GM19372 (cell line): ENCODE measurements around the gene FA2H.
A peak's percentile ranks its signal among the peaks of the same experiment; 100 is the strongest.
"Not testable (repeated sequence)": the region's sequence is repeated elsewhere in the genome, so short reads cannot be mapped to it uniquely, and the experiment has no call there.

Experiments used
- ATAC-seq: cut with Tn5 transposase; IDR thresholded peaks from one replicate; pipeline ENCODE4 v1.9.1; 2021; ENCODE audit warnings: mild to moderate bottlenecking, low read depth, moderate library complexity; ENCODE audit not compliant: unreplicated experiment

FA2H gene

DNA sequence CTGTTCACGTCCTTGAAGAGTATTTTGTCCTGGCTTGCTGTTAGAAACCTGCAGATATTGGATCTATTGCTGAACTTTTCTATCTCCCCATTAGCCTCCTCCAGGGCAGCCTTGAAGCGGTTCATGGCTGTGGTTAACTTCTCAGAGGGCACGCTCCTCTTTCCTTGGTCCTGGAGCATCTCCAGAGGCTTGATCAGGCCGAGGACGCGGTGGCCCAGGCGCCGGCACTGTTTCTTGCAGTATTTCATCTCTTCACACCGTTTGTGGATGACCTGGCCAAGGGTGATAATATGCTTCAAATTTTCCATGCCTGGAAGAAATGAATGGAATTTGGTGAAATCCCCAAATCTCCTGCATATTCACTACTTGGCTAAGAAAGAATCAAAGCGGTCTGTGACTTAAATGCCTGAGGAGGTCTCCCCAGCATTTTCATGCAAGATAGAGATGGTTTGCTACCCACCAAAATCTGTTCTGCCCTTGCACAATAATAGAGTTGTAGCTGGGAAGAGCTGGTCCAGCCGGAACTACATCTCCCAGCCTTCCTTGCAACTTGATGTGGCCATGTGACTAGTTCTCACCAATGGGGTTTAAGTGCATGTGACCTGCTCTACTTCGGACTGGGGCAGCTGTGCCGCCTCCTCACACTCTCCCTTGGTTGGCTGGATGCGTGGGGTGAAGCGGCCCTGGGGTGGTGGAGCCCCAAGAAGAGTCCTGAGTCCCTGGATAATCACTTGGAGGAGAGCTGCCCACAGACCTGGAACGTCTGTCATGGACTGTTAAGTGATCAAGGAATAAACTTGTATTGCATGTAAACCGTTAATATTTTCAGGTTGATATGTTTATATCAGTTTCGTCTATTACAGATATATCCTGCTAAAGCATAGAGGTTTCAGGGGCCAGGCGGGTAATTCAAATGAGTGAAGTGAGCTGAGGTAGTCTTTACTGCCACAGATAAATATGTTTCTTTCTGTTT, 78.9 kb downstream of the FA2H start:
- ATAC-seq: peak; percentile 80

DNA sequence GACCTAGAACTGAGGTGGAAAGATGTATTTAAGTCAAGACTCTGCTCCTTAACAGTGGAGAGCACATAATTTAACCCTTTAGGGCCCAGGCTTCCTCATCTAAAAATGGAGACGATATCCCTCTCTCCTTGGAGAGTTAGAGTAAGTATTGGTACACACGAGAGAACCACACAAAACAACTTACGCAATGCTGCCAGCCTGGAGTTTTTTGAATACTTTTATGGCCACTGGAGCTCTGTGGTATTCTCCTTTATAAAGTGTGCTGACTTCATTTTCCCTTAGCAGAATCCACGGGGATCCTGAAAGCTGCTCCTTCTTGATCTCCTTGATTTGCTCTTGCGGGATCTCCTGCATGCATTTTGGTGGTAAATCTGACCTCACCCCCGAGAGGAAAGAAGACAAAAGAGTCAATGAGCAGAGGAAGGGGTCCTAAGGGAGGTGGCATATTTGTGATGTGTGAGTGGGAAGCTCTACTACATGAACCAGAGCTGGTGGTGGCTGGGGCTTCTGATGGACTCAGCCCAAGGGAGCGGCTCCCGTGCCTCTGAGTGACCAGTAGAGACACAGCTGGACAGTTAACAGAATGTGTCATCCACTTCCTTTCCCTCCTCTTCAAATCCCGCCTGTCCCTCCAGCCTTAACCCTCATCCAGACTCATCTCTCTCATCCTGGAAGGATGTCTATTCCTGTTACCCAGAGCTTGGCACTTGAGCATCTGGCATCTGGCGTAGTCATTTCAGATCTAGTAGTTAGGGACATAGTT, 83.3 kb downstream of the FA2H start:
- no peak for ATAC-seq

DNA sequence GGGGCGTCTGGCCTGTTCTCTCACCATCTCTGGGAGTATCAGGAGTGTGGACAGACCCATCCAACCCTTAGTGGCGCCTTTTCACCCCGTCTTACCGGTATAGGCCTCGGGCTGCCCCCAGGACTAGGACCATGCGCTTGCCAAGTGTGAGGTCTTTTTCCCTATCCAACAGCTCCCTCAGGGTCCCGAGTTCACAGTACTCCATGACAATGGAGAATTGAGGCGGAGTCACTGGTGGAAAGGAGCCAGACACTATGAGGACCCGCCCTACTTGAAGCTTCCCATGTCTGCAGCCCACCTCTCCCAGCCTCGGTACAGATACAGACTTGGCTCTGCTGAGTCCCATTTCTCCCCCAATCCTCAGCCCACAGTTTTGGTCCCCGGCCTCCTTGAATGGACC, 92.1 kb downstream of the FA2H start:
- ATAC-seq: no peak

DNA sequence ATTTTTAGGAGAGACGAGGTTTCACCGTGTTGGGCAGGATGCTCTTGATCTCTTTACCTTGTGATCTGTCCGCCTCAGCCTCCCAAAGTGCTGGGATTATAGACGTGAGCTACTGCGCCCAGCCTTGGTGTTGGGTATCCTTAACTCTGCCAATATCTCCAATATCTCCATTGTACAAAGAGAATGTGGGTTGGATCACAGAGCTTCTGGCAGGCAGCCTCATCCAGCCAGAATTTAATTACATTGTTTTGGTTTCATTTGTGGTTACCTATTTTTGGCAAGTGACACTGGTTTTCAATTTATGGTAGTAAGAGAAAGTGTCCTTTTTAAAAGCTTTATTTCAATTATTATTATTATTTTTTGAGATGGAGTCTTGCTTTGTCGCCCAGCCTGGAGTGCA, 93.9 kb downstream of the FA2H start:
- no peak for ATAC-seq

DNA sequence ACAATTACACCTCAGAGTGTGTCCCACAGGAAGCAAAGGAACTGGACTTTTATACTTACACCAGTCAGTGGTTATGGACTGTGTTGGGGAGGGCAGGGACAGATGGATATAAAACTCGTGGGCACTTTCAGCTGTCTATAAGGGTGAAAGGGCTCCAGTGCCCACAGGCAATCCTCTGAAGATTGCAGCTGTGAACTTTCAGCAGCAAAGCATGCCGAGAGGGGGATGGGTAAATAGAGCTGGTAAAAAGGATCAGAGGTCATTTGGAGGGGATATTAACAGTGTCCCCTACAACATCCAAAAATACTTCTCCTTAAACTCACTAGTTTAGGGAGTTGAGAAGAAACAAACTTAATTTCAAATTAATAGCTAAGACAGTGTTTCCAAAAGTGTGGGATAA, 94.6 kb downstream of the FA2H start:
- ATAC-seq: no peak

DNA sequence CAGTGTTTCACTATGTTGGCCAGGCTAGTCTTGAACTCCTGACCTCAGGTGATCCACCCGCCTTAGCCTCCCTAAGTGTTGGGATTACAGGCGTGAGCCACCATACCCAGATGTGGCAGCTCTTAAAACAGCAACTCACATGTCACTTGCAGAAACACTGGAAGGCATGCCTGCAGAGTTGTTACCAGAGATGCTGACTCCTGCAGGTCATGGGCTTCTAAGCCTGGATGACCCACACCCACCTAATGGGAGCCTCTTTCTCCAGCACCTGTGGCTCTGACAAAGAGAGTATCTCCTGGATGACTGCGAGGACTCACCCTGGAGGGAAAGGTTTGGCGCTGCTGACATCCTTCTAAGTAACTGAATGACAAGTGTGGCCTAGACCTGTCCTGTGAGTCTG, 96.8 kb downstream of the FA2H start:
- ATAC-seq: no peak

DNA sequence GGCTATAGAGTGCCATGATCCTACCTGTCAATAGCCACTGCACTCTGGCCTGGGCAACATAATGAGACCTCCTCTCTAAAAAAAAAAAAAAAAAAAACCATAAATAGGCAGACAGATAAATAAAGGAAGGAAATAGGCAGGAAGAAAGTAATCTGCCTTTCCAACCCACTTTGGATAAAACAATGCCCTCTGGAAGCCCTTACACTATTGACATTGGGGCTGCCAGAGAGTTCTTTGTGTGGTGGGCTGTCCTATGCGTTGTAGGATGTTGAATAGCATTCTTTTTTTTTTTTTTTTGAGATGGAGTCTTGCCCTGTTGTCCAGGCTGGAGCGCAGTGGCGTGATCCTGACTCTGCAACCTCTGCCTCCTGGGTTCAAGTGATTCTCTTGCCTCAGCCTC, 100.7 kb downstream of the FA2H start:
- no peak for ATAC-seq

DNA sequence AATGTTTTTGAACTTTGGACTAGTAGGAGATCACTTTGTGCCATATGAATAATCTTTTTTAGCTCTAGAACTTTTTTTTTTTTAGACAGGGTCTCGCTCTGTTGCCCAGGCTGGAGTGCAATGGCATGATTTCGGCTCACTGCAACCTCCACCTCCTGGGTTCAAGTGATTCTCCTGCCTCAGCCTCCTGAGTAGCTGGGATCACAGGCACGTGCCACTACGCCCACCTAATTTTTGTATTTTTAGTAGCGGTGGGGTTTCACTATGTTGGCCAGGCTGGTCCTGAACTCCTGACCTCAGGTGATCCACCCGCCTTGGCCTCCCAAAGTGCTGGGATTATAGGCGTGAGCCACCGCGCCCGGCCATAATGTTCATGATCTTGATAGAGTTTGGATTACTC, 105.7 kb downstream of the FA2H start:
- ATAC-seq: not testable (repeated sequence)

DNA sequence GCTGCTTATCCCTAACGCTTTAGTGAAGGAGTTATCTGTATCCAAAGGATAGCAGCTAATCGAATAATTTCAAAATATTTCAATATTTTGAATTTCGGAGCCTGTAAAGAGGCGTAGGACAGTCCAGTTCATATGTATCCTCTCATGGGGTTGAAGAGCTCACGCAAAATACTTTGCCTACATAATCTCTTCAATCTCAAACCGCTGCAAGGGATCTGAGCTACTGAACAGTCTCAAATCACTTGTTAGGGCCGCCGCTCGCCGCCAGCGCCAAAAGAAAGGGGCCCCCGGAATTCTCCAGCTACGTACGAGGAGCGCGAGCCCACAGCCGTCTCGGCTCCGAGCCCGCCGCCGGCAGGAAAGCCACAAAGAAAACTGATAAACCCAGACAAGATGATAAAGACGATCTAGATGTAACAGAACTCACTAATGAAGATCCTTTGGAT, 107.3 kb downstream of the FA2H start:
- no peak for ATAC-seq

DNA sequence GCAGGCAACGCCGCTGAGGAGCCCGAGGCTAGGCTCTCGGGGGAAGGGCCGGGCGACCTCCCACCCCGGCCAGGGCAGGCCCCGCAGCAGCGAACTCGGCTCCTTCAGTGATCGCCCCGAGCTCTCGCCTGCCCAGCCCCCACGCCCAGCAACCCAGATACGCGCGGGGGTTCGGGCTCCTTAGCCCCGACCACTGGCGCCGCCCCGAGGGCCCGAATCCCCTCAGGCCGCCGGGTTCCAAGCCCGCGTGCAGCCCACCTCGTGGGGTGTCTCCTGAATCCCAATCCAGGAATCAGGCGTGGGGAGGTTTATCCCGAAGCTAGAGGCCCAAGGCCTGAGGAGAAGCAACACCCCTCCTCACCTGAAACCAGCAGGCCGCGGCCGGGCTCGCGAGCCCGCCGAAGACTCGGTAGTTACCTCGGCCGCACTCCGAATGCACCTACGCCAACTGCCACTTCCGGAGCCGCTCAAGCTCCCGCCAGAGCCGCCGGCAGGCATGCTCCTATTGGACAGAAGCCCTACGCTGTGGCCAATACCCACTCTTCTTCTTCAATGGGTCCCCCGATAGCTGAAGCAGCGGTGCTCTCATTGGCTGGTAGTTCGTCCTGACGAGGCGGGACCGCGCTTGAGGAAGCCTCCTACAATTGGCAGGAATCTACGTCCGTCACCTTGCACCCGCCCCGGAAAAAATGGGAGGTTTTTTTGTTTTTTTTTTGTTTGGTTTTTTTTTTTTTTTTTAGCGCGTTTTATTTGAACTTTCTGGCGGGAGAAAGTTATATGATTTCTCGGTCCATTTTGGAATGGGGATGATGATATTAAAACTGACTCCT, 108.0 kb downstream of the FA2H start, which contains the start of gene RFWD3:
TSS of gene RFWD3 (minus strand) at position 453 of the 830 bp plus-strand sequence. CDS start 5,428 bp downstream, outside the sequence.
- ATAC-seq: peak; percentile 100

DNA sequence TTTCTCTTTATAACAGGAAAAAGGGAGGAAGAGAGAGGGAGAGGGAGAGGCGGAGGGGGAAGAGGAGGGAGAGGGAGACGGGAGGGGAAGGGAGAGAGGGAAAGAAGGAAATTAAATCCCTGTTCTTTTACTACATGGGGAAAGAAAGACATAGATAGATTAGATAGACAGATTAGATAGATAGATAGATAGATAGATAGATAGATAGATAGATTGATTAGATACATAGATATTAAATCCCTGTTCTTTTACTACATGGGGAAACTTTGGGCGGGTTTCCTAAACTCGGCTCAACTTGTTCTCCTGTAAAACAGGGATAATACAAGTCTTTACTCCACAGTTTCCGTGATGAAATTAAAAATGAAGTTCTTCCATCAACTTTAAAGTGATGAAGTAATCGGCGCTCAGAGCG, 108.6 kb downstream of the FA2H start:
- no peak for ATAC-seq
